ENCODE data around the gene USH1C.

USH1C gene

GRCh38 chr11:17547051-17547577 is 2.9 kb upstream of the USH1C start, which contains the start of gene OTOG:
Gene OTOG, plus strand, starts transcription at chr11:17547259. Its CDS starts 114 bp downstream, at chr11:17547373.
- DNase-seq (ENCODE audit: low spot score): no peak

DNA sequence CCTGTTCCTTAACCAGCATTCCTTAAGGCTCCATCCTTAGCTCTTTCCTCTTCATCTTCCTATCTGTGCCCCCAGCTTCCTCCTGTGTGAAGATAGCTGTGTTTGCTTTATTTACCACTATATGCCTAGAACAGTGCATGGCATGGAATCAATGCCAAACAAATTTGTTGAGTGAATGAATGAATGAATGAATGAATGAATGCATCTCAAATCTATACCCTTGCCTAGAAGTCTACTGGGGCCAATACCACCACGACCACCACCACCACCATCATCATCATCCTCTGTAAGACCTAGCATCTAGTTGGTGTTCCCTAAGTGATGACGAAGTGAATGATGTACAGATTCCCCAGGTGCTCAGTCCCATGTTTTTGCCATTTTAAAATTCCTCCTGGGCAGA is 2.0 kb upstream of the USH1C start:
- DNase-seq (ENCODE audit: low spot score): no peak

DNA sequence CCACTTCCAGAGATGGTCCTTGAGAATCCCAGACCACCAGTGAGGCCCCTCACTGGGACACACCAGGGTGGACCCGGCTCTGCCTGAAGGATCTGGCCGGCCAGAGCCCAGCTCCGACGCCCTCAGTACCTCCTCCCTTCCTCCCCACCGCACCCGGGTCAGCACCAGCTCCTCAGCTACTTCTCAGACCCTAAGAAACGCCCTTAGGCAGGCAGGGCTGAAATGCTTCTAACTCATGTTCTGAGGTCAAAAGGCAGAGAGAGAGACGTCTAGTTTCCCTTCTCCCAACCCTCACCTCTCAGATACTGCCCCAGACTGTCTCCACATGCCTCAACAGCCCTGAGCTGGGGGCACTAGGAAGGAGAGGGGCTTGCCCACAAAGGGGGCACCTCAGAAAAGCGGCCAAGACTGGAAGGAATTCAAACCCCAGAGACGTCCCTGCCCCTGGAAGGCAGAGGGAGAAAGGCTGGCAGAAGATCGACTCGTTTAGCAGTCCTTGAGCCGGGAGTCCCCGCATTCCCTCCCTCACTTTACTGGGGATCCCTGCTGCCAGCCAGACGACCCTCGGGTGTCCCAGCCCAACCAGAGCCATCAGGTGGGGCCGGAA is 539 bp downstream of the USH1C start:
- no peak for DNase-seq (ENCODE audit: low spot score)

DNA sequence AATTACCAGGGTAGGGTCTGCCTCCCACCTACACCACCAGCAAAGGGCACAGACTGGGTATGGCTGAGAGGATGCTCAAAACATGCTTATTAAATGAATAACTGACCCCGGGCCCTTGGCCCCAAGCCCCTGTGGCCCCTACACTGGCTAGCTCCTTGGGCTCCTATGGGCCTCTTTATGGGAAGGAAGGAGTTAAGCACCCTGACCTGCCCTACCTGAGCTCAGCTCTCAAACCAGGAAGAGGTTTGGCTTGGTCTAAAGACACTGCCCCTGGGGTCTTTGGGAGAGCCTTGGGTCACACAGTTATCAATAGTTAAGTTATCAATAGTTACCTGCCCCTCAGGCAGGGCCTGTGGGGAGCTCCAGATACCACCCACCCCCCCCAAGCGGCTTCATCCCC is 1.2 kb downstream of the USH1C start:
- DNase-seq (ENCODE audit: low spot score): no peak

DNA sequence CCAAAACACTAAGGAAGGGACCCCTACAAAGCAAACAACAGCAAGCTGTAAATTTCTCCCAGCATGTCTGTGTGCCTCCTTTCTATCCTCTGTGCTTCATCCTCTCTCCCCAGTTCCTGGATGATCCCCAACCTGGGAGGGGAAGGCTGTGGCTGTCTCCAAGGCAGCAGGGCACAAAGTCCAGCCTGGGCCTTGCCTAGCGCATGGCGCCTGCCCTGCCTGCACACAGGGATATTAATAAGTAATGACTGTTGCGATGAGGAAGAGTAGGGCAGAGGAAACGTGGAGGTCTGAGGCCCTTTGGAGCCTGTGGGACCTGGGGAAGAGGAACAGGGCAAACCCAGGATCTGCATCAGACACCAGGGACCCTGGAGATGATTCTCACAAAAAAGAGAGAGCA is 2.0 kb downstream of the USH1C start:
- no peak for DNase-seq (ENCODE audit: low spot score)

- no peak for DNase-seq (ENCODE audit: low spot score)
Observed at GRCh38 chr11:17541330-17541885, 2.8 kb downstream of the USH1C start.

GRCh38 chr11:17540807-17541206 is 3.4 kb downstream of the USH1C start:
- DNase-seq (ENCODE audit: low spot score): no peak

DNA sequence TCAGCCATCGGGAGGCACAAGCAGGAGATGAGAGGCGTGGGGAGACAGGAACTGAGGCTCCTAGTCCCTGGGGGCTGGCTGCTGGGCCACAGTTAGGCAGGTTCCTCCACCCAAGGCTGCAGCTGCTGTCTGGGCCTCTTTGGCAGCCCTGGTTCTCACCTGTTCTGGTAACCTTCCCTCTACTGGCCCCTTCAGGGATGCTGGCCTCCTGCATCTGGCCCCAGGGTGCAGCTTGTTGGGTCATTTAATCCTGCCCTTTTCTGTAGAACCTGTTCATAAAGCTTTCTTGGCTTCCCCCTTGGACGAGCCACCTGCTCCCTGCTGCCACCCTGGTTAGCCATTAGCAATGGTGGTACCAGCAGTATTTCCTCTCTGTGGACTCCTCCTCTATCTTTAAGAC is 5.5 kb downstream of the USH1C start:
- no peak for DNase-seq (ENCODE audit: low spot score)

- DNase-seq (ENCODE audit: low spot score): no peak
Observed at GRCh38 chr11:17538054-17538453, 6.2 kb downstream of the USH1C start.

GRCh38 chr11:17537261-17537660 is 7.0 kb downstream of the USH1C start:
- DNase-seq (ENCODE audit: low spot score): no peak

DNA sequence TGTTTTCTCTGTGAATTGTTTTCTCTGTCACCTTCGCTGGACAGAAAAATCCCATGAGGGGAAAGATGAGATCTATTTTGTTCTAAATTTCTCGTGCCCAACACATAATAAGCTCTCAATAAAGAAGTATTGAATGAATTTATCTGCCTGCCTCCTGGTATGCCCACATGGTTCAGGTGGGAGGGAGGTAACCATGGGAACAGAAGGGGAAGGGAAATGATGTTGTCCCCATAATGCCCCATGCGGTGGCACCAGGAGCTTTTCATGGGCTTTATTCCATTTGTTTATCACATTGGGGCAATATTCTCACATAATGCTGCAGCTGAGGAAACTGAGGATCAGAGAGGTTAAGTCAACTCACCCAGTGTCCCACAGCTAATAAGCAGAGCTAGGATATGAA is 8.7 kb downstream of the USH1C start:
- DNase-seq (ENCODE audit: low spot score): no peak

GRCh38 chr11:17533778-17534415 is 10.3 kb downstream of the USH1C start:
- no peak for DNase-seq (ENCODE audit: low spot score)

DNA sequence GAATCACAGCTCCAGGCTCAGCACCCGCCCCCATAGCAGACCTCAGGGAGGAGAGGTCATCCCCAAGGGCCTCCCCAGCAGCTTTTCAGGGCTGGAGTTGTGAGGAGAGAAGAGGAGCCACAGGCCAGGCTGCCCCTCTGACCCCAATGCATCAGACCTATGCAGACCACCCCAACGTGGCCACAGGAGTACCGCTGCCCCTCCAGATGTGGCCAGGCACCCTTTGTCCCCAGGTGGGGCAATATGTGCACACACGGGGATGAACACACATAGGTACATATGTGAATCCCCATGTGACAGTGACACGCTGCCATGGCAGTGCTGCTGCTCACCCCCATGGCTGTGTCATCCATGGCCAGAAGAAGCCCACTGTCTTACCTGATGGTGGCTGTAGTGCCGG is 10.9 kb downstream of the USH1C start:
- no peak for DNase-seq (ENCODE audit: low spot score)

- no peak for DNase-seq (ENCODE audit: low spot score)
Observed at GRCh38 chr11:17532784-17533183, 11.4 kb downstream of the USH1C start.

- no peak for DNase-seq (ENCODE audit: low spot score)
Observed at GRCh38 chr11:17531636-17532113, 12.5 kb downstream of the USH1C start.

- no peak for DNase-seq (ENCODE audit: low spot score)
Observed at GRCh38 chr11:17531071-17531600, 13.1 kb downstream of the USH1C start.

DNA sequence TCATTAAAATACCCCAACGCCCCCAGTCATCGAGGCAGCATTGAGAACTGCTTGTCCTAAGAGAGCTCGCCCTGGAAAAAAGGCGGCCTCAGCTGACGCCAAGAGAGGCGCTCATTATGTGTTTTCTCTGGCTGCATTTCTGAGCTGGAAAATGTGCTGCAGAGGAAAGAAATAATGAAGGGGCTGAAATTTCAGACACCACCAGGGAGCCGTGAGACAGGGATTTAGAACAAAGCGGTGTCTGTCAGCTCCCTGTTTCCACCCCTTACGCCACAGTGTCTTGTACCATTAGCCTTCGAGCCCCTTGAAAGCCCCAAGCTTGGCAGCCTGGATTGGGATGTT is 14.4 kb downstream of the USH1C start:
- peak; percentile 65 for DNase-seq (ENCODE audit: low spot score)

DNA sequence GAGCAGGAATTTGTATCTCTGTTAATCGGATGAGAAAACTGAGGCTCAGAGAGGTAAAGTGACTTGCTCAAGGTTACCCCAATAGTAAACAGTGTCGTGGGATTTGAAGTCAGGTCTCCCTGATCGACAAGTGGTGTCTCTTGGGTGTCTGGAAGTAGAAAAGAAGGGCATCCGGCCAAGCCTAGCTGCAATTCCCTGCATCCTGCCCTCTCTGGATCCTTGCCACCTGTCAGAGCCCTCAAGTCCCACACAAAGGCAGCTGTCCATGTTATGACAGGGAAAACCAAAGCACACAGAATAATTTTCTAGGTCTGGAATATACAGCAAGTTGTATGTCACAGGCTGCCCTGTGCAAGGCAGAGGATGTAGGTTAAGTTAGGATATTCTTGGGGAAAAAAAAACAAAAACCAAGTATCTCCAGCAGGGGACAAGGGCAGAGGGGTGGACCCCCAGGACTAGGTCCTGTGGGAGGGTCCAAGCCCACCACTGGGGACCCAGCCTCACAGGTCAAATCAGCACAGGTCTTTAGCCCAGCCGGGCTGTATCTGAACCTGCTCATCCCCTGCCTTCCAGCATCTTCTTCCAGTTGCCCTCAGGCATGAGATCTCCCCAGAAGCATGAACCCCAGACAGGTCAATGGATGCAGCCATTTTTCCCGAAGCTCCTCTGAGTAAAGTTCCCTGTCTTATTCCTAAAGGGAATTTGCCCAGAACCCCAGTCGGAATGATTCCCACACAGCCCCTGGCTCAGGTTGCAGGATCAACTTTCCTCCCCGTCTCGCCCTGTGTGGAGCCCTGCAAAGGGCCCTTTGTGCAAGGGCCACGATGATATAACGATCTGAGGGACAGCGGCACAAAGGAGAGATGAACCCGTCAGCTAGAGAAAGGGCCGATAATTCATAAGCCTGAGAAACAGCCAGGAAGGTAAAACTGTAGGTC is 15.0 kb downstream of the USH1C start:
- DNase-seq (ENCODE audit: low spot score): no peak

DNA sequence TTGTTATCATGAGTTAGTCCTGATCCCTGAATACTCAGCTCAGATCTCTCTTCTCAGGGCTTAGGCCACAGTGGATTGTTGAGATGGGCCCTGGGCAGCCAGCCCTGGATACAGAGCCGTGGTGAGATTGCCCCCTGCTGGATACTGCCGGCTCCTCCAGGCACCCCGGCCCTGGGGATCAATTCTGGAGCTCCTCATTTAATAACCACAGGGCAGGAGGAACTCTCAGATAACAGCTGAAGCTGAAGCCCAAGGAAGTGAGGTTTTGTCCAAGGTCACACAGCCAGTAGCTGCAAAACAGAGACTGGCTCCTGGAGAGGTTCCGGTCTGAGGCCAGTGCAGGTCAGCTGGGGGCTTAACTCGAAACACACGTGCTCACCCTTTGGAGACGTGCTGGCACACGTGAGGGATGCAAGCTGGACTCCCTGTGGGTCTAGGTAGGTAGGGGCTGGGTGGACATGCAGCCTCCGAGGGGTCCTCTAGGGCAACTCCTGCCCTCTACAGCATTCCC is 16.0 kb downstream of the USH1C start:
- peak; percentile 80 for DNase-seq (ENCODE audit: low spot score)

DNA sequence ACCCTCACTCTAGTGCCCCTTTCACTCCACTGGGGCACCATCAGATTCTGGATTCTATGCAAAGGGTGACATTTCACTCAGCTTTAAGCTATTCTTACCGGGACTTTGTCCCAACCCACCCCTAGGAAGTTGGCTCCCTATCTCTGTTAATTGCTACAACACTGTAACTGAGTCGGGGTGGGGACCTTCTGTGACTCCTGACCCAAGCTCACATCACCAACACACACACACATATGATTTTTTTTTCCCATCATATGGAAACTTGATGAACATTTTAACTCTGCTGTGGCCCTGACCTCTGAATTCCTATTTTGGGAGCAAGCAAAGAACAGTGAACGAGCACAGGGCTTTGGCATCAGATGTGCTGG is 16.6 kb downstream of the USH1C start:
- no peak for DNase-seq (ENCODE audit: low spot score)

GRCh38 chr11:17526931-17527627 is 17.1 kb downstream of the USH1C start:
- DNase-seq (ENCODE audit: low spot score): no peak
